ENCODE measurements around the gene MEGF11. TPM values are rescaled to one million over a fixed set of nuclear protein-coding genes. Genes with fewer than 3 reads are reported as not detected.

The MEGF11 gene
- total and polyA plus RNA-seq, 2 donors (not counting 1 experiment from before 2014, with no cell fraction given) = under 0.01 TPM; not detected in 1

DNA sequence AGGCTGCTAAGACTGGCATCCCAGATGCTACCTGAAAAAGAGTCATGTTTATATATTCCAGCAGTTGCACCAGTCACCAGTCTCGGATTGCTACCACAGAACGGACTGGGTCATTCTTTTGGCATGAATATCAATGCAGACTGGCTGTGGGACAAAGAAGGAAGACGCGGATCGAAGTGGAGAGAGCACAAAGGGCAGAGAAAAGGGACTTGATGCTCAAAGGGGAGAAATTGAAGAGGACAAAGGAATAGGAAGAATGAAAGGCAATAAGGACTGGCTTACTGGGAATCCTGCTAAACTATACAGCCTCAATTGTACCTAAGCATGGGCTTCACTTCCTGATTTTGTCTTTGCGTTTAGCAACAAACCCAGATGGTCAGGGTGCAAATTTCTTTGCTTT is 24.5 kb upstream of the MEGF11 start:
- H3K4me1 ChIP-seq (ENCODE audit: control insufficient read depth, extremely low read depth, insufficient read depth, low read length) = no peaks in the 10 kb centered on the region
- TF ChIP-seq CTCF (conservative IDR thresholded peaks at IDR 0.05 in 1 of 2, IDR thresholded peaks at IDR 0.05 in 1 of 2; ENCODE audit: low read depth in 1 of 2, low read length in 2 of 2) (no peak), EZH2 (IDR thresholded peaks at IDR 0.05; ENCODE audit: low read length, missing control alignments) (no peak)
- H3K79me2 ChIP-seq (ENCODE audit: control insufficient read depth, insufficient read depth, low read length) = no peaks in the 10 kb centered on the region
- H3K27ac ChIP-seq (ENCODE audit: insufficient read depth, low read length) = no peak overlapping the region
- DNase-seq (ENCODE audit: low read depth in 2 of 2) = no peak
- H2AFZ ChIP-seq (ENCODE audit: low read length) = no peak overlapping the region
- no peaks in the 10 kb centered on the region for H3K9me3 ChIP-seq (ENCODE audit: control insufficient read depth, insufficient read depth, low read depth, low read length)
- H3K9ac ChIP-seq (ENCODE audit: insufficient read depth, low read length) = no peak overlapping the region
- H3K27me3 ChIP-seq (ENCODE audit: control insufficient read depth, insufficient read depth, low read length) = peaks cover 12% of the 10 kb centered on the region
- no peaks in the 10 kb centered on the region for H4K20me1 ChIP-seq (ENCODE audit: control insufficient read depth, extremely low read depth, insufficient read depth, low read length)
- no peaks in the 10 kb centered on the region for H3K36me3 ChIP-seq (ENCODE audit: control insufficient read depth, insufficient read depth, low read length)
- no peak overlapping the region for H3K4me2 ChIP-seq (ENCODE audit: extremely low read depth, insufficient read depth, low read length)
- H3K4me3 ChIP-seq (replicated peaks in 1 of 4; ENCODE audit: control extremely low read depth in 1 of 4, insufficient read depth in 1 of 4, low read depth in 3 of 4, low read length in 4 of 4) = no peak overlapping the region

DNA sequence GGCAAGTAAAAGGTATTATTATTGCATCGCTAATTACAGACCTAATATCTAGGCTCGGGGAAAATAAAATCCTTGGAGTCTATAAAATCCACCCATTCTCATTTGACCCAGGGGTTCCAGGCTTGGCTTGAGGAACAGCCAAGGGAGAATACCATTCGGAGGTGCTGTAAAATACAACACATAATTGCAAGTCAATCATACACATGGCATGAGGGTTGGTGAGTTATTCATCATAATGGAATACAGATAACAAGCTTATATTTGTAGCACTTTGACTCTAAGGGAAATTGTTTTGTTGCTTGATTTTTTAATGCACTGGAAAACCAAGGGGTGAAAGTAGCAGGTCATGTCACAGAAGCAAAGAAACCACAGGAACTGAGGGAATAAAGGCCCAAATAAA is 23.0 kb upstream of the MEGF11 start:
- DNase-seq (ENCODE audit: low read depth in 2 of 2) = no peak
- Histone ChIP-seq H2AFZ (ENCODE audit: low read length) (no peak overlapping the region), H3K4me1 (ENCODE audit: control insufficient read depth, extremely low read depth, insufficient read depth, low read length) (no peaks in the 10 kb centered on the region), H3K4me3 (replicated peaks in 1 of 4; ENCODE audit: control extremely low read depth in 1 of 4, insufficient read depth in 1 of 4, low read depth in 3 of 4, low read length in 4 of 4) (no peak overlapping the region), H4K20me1 (ENCODE audit: control insufficient read depth, extremely low read depth, insufficient read depth, low read length) (no peaks in the 10 kb centered on the region), H3K4me2 (ENCODE audit: extremely low read depth, insufficient read depth, low read length) (no peak overlapping the region), H3K79me2 (ENCODE audit: control insufficient read depth, insufficient read depth, low read length) (no peaks in the 10 kb centered on the region), H3K9ac (ENCODE audit: insufficient read depth, low read length) (no peak overlapping the region), H3K9me3 (ENCODE audit: control insufficient read depth, insufficient read depth, low read depth, low read length) (no peaks in the 10 kb centered on the region), H3K36me3 (ENCODE audit: control insufficient read depth, insufficient read depth, low read length) (no peaks in the 10 kb centered on the region), H3K27me3 (ENCODE audit: control insufficient read depth, insufficient read depth, low read length) (peaks cover 12% of the 10 kb centered on the region), H3K27ac (ENCODE audit: insufficient read depth, low read length) (no peak overlapping the region)
- TF ChIP-seq EZH2 (IDR thresholded peaks at IDR 0.05; ENCODE audit: low read length, missing control alignments) (no peak), CTCF (conservative IDR thresholded peaks at IDR 0.05 in 1 of 2, IDR thresholded peaks at IDR 0.05 in 1 of 2; ENCODE audit: low read depth in 1 of 2, low read length in 2 of 2) (no peak)

DNA sequence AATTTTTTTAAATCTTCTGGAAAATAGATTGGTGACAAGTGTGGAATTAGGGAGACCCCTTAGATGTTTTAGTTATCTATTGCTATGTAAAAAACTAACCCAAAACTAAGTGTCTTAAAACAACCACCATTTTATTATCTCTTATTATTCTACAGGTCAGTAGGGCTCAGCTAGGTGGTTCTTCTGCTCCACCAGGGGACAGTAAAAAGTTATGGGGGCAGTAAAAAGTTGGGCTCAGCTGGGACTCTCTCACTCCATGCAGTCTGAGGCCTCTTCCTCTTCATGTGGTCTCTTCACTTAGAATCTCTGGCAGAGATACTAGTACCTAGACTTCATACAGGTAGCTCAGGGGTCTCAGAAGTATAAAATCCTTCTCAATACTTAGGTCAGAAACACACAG is 21.8 kb upstream of the MEGF11 start:
- Histone ChIP-seq H3K27ac (ENCODE audit: insufficient read depth, low read length) (no peak overlapping the region), H3K9ac (ENCODE audit: insufficient read depth, low read length) (no peak overlapping the region), H3K4me1 (ENCODE audit: control insufficient read depth, extremely low read depth, insufficient read depth, low read length) (no peaks in the 10 kb centered on the region), H3K36me3 (ENCODE audit: control insufficient read depth, insufficient read depth, low read length) (no peaks in the 10 kb centered on the region), H3K4me3 (replicated peaks in 1 of 4; ENCODE audit: control extremely low read depth in 1 of 4, insufficient read depth in 1 of 4, low read depth in 3 of 4, low read length in 4 of 4) (no peak overlapping the region), H2AFZ (ENCODE audit: low read length) (no peak overlapping the region), H3K27me3 (ENCODE audit: control insufficient read depth, insufficient read depth, low read length) (peaks cover 14% of the 10 kb centered on the region), H4K20me1 (ENCODE audit: control insufficient read depth, extremely low read depth, insufficient read depth, low read length) (no peaks in the 10 kb centered on the region), H3K9me3 (ENCODE audit: control insufficient read depth, insufficient read depth, low read depth, low read length) (no peaks in the 10 kb centered on the region), H3K79me2 (ENCODE audit: control insufficient read depth, insufficient read depth, low read length) (no peaks in the 10 kb centered on the region), H3K4me2 (ENCODE audit: extremely low read depth, insufficient read depth, low read length) (no peak overlapping the region)
- TF ChIP-seq CTCF (conservative IDR thresholded peaks at IDR 0.05 in 1 of 2, IDR thresholded peaks at IDR 0.05 in 1 of 2; ENCODE audit: low read depth in 1 of 2, low read length in 2 of 2) (no peak), EZH2 (IDR thresholded peaks at IDR 0.05; ENCODE audit: low read length, missing control alignments) (no peak)
- DNase-seq (ENCODE audit: low read depth in 2 of 2) = no peak
